Tibial artery (tissue), 4 donors: ENCODE data around the gene CAMKMT.

Experiments
- DNase-seq, 2 donors: peaks; one replicate each; pipeline ENCODE4 v3.0.0-alpha.2; 2019
- H3K27ac ChIP-seq, 2 donors: fragments of 200-600 bp; sonication (generic) in 1 of 2; 1 replicate in 1 of 2; 2 replicates in 1 of 2; pipeline ENCODE4 v1.5.1; 2018 to 2019; ENCODE audit warnings: mild to moderate bottlenecking in 1 of 2
- H3K27me3 ChIP-seq, 2 donors: fragments of 200-600 bp; sonication (generic) in 1 of 2; one replicate each; pipeline versions ENCODE4 v1.5.1 to v1.6.0; 2016 to 2019
- H3K36me3 ChIP-seq, 3 donors: fragments of 200-600 bp; sonication (generic) in 2 of 3; one replicate each; pipeline ENCODE4 v1.5.1; 2016 to 2019; ENCODE audit warnings: mild to moderate bottlenecking in 2 of 3
- H3K4me1 ChIP-seq, 4 donors: fragments of 200-600 bp; sonication (generic) in 2 of 4; 1 replicate in 3 of 4; 2 replicates in 1 of 4; pipeline ENCODE4 v1.5.1; 2016 to 2019
- H3K4me3 ChIP-seq, 2 donors: fragments of 200-600 bp; sonication (generic) in 1 of 2; 1 replicate in 1 of 2; 2 replicates in 1 of 2; pipeline ENCODE4 v1.5.1; 2018 to 2019; ENCODE audit warnings: mild to moderate bottlenecking in 2 of 2
- H3K9me3 ChIP-seq, 3 donors: fragments of 200-600 bp; sonication (generic) in 1 of 3; one replicate each; pipeline ENCODE4 v1.5.1; 2016 to 2019
- CTCF ChIP-seq, 2 experiments: fragments of 200-600 bp in 1 of 2; fragments of 450-650 bp in 1 of 2; IDR thresholded peaks; one replicate each; pipeline ENCODE4 v1.5.1; 2017 to 2019; ENCODE audit warnings: antibody characterized with exemption in 2 of 2, mild to moderate bottlenecking in 1 of 2, moderate library complexity in 1 of 2
- intact Hi-C: fragments of 100-400 bp; cut with DNase I; formaldehyde crosslinking; loops from one replicate; pipeline ENCODE4 v1.15.0; 2023; ENCODE audit warnings: low total_unique reads

The CAMKMT gene

GRCh38 chr2:44736270-44736942 is 374.7 kb downstream of the CAMKMT start:
- peaks cover 0 to 10% (median 2%) of the 10 kb centered on the region in 4 donors for H3K4me1 ChIP-seq
- H3K27me3 ChIP-seq, result no peaks in the 10 kb centered on the region

DNA sequence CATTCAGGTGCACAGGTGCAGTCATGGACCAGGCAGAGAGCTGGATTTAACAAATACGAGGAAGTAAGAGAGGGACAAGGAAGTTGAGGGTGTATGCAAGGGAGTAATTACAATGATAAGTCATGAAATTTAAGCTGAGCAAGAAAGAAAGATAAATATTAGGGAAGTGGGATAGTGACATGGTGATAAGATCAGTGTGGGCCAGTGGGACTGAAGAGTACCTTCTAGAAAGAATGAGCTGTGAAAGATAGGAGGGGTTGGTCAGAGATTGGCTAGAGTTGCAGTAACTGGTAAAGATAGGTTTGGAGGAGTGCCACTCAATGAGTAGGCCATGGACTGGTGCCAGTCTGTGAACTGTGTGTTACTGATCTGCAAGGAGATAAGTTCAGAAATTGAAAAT is 378.9 kb downstream of the CAMKMT start:
- Histone ChIP-seq H3K4me1 (peaks cover 0 to 22% (median 3%) of the 10 kb centered on the region in 4 donors), H3K9me3 (peaks cover 0 to 4% (median 0%) of the 10 kb centered on the region in 3 donors), H3K36me3 (no peaks in the 10 kb centered on the region), H3K4me3 (no peak overlapping the region), H3K27me3 (no peaks in the 10 kb centered on the region), H3K27ac (no peak overlapping the region)
- intact Hi-C loops, result no loop called here
- DNase-seq, result no peak
- no peak for TF ChIP-seq CTCF (IDR thresholded peaks at IDR 0.05)

More at GRCh38 chr2:44736270-44736942, 374.7 kb downstream of the CAMKMT start:
- intact Hi-C loops, result no loop called here
- Histone ChIP-seq H3K27ac (no peak overlapping the region), H3K4me3 (no peak overlapping the region), H3K36me3 (no peaks in the 10 kb centered on the region), H3K9me3 (peaks cover 0 to 4% (median 0%) of the 10 kb centered on the region in 3 donors)
- no peak for DNase-seq
- no peak for TF ChIP-seq CTCF (IDR thresholded peaks at IDR 0.05)

DNA sequence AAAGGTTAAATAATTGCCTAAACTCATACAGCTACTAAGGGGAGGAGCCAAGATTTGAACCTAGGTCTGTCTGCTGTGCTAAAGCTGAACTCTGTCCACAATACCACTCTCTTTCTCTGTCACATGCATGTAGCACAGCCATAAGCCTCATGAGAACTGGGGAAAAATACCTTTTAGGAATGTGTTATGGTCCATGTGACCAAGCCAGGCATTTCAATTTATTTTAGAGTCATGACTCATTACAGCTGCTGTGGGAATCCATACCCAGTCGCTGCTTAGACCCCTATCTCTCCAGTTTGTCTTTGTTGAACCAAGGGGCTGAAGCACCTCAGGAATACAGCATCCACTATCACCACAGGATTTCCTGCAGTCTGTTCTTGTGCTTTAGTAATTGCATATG is 379.8 kb downstream of the CAMKMT start:
- intact Hi-C loops, result no loop called here
- no peak for TF ChIP-seq CTCF (IDR thresholded peaks at IDR 0.05)

DNA sequence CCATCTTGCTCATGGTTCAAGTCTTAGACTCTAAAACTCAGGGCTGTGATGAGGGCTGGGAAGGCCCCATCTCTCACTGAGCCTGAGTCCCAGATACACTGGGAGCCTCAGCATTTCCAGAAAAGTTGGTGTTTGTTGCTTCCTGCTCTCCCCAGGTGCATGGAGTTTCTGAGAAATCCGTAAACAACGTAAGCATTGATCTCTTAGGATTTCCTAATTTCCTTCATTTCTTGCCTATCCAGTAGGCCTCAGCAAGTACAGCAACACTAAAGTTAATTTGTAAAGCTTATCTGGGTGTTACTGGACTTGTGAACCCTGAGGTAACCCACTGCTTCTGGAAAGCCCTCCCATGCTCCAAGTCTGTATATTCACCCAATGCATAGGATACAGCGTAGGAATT is 380.3 kb downstream of the CAMKMT start:
- Histone ChIP-seq H3K27me3 (no peaks in the 10 kb centered on the region), H3K36me3 (no peaks in the 10 kb centered on the region), H3K27ac (no peak overlapping the region), H3K4me3 (no peak overlapping the region), H3K9me3 (no peaks in the 10 kb centered on the region), H3K4me1 (peaks cover 0 to 26% (median 3%) of the 10 kb centered on the region in 4 donors)
- no peak for TF ChIP-seq CTCF (IDR thresholded peaks at IDR 0.05)
- DNase-seq, result no peak
- intact Hi-C loops, result no loop called here

More for the DNA sequence above, 379.8 kb downstream of the CAMKMT start:
- Histone ChIP-seq H3K9me3 (no peaks in the 10 kb centered on the region), H3K36me3 (no peaks in the 10 kb centered on the region), H3K4me3 (no peak overlapping the region), H3K4me1 (peaks cover 0 to 26% (median 3%) of the 10 kb centered on the region in 4 donors), H3K27me3 (no peaks in the 10 kb centered on the region), H3K27ac (no peak overlapping the region)
- DNase-seq, result no peak

- intact Hi-C loops, result no loop called here
- H3K9me3 ChIP-seq, result no peaks in the 10 kb centered on the region
- H3K27ac ChIP-seq, result no peak overlapping the region
- no peak for TF ChIP-seq CTCF (IDR thresholded peaks at IDR 0.05)
- no peak for DNase-seq
- peaks cover 0 to 26% (median 3%) of the 10 kb centered on the region in 4 donors for H3K4me1 ChIP-seq
- H3K36me3 ChIP-seq, result no peaks in the 10 kb centered on the region
- no peaks in the 10 kb centered on the region for H3K27me3 ChIP-seq
- H3K4me3 ChIP-seq, result no peak overlapping the region
Observed at GRCh38 chr2:44743473-44743872, 381.7 kb downstream of the CAMKMT start.
